HK-2 (cell line): ENCODE measurements around the gene GRID1.
"Not testable (repeated sequence)": the region's sequence is repeated elsewhere in the genome, so short reads cannot be mapped to it uniquely, and the experiment has no call there.

Source experiments
- DNase-seq: peaks from one replicate; pipeline ENCODE4 v3.0.0-alpha.2; 2018; ENCODE audit not compliant: unreplicated experiment

The GRID1 gene

DNA sequence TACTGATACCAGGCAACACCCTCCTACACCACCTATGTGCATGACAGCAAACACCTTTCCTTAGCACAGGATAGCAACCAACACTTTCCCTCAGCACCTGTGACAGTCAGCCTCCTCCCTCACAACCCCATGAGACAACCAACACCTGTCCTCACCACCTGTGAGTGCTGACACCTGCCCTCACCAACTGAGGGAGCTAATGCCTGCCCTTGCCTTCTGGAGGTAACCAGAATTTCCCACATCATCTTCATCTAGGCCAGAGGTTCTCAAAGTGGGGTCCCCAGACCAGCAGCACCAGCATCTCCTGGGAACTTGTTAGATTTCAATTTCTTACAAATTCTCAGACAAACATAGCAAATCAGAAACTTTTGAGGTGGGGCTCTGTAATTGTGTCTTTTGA is 112.5 kb downstream of the GRID1 start:
- no peak for DNase-seq

DNA sequence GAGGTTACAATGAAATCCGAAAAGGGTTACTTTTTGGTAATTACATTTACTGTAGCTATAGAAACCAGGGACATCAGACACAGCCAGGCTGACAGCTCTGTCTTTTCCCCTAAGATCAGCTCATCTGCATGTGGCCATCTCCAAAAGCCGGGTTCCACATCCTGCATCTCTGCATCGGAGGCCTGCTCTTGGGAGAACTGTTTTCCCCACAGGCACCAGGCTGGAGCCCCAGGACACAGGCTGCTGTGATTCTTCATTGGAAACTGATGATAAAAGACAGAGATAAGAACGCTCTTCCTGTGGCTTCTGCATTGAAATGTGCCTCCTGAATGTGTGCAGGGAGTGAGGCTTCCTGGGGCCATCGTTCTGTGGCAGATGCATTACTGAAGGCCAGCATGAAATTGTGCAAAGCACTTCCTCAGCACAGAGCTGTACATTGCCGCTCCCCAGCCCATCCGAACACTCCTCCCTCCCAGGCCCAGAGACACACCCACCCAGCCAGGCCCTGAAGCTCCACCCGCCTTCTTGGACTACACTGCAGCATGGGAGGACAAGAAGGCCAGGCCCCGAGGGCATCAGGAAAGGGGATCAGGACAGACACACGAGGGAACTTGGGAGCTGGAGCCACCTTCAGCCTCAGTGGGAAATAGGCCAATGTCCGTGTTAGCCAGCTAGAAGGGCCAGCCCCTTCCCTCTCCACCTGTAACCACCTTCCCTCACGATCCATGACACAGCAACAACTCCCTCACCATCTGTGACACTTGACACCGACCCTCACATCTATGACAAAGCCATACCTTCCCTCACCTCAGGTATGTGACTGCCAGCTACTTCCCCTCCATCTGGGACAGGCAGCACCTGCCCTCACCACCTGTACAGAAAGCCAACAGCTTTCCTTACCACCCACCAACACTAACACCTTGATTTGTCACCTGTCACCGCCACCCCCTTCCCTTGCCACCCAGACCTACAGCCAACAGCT is 113.2 kb downstream of the GRID1 start:
- no peak for DNase-seq

DNA sequence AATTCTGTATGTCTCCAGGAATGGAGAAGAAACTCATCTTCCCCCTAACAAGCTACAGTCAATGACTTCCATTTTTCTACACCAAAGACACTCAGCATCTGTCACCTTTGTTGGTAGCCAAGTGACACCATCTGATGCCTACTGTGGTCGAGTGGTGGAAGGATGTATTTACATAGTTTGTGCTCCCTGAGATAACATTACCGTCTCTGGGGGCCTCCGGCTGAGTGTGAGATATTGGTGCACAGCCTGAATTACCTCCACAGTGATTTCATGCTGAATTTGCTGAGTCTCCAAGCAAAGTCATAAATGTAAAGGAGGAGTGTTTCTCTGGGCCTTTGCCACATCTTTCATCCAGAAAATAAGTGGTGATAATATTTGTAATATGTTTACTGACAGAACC is 114.0 kb downstream of the GRID1 start:
- DNase-seq = no peak

DNA sequence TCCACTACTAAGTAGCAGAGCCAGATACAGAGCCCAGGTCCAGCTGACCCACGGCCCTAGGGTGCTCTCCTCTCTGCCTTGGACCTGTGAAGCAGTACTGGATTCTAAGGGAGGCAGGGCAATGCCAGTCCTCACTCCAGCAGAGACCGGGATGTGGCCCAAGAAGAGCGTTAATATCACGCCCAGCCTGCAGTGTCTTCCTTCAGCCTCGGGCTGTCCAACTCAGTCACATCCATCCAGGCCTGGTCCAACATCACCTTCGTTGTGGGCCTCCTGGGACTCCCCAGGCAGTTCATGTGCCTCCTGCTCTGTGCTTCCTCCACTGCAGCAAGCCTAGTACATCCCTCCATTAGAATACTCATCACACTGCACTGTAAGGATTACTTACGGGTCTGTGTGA is 114.5 kb downstream of the GRID1 start:
- no peak for DNase-seq

DNA sequence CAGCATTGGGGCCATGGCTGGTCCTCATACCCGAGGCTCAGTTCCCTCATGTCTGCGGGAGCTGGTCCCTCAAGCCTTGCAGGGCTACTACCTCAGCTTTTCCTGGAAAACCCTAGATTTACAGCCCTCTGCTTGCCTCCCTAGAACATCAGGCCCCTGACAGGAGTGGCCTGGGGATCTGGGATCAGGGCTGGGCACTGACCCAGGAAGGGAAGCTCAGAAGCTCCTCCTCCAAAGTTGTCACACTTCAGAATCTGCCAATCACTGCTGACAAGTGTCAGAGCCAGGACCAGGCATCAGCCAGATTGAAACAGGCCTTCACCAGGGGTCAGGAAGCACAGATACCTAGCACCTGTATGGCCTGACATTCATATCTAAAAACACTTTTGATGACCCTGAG is 115.2 kb downstream of the GRID1 start:
- no peak for DNase-seq

DNA sequence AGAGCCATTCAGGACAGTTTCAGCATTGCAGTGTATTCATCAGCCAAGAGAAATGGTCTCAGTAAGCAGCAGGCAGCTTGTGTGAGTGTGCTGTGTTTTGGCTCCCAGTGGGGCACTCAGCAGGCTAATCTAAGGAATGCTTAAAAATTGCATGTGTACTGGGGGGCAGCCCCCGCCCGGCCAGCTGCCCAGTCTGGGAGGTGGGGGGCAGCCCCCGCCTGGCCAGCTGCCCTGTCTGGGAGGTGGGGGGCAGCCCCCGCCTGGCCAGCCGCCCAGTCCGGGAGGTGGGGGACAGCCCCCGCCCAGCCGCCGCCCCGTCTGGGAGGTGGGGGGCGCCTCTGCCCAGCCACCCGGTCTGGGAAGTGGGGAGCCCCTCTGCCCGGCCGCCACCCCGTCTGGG is 116.2 kb downstream of the GRID1 start:
- DNase-seq = no peak

DNA sequence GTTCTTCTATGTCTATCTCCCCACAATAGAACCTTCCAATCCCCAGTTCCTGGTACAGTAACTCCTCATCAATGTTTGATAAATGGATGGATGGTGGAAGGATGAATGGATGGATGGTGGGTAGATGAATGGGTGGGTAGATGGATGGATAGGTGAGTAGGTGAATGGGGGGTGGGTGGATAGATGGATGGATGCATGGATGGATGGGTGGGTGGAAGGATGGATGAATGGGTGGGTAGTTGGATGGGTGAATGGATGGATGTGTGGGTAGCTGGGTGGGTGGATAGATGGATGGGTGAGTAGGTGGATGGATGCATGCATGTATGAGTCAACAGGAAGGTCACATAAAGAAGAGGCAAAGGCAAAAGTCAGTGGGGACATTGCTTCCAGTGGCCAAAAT is 116.8 kb downstream of the GRID1 start:
- no peak for DNase-seq

DNA sequence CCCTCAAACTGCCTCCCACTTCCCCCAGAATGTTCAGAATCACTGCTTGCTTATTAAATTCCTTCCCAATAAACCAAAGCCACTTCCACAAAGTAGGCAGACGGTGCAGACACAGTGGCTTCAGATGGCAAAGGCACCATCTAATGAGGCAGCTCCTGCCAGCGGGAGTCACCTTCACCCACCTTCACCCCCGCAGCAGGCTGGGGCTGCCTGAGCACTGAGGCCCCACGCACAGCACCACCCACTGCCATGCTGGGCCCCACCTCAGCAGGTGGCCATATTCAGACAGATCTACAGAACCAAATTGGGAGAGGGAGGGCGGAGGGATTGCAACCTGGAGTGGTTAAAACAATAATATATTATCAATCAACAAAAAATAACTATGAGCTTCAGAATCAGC is 118.5 kb downstream of the GRID1 start:
- no peak for DNase-seq

DNA sequence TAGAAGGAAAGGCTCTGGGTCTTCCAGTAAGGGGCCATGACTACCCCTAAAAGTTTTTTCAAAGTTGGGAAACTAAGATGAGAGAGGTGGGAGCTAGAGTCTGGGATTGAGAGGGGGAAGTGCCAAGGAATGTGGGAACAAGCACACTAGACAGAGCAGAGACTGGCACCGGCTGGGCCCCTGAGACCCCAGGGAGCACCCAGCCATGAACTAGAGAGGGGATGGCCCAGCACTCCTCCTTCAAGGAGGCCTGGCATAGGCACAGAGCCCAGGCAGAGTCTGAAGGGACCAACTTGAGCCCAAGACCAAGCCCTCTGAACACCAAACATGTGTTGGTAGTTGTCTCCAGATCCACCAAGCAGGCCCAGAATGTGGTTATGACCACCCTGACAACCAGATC is 119.0 kb downstream of the GRID1 start:
- DNase-seq = no peak

DNA sequence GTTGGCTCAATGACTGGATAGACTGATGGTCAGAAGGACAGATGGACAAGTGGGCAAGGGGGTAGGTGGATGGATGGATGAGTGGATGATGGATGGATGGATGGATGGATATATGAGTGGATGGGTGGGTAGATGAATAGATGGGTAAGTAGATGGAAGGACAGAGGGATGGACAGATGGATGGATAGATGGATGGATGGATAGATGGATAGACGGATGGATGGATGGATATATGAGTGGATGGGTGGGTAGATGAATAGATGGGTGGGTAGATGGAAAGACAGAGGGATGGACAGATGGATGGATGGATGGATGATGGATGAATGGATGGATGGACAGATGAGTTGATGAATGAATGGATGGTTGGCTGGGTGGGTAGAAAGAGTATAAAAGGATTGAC is 119.5 kb downstream of the GRID1 start:
- DNase-seq = no peak

DNA sequence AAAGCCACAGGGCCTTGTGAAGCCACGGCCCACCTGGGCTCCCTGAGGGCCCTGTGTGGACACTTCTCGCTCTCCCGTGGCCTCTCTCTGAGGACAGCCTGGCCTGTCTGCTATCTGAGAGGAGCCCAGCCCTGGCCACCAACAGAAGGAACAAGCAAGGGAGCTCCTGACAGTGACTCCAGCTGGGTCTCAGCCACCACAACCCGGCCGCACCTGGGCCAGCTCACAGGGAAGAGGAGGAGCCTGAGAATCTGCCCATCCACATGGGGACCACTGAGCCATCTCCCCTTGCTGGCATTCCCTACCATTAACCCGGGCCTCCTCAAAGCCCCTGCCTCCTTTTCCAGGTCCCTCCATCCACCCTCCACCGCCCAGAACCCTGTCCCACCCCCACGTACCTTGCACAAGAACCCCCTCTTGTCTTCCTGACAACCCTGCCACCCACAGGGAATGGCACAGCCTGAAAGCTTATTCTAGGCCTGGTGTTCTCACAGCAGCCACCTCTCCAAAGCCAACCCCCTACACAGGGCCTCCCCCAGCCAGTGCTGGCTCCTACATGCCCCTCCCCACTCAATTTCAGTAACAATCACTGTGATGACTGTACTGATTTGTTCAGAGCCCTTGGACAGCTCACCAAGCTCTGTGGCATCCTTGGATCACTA is 120.2 kb downstream of the GRID1 start:
- no peak for DNase-seq

DNA sequence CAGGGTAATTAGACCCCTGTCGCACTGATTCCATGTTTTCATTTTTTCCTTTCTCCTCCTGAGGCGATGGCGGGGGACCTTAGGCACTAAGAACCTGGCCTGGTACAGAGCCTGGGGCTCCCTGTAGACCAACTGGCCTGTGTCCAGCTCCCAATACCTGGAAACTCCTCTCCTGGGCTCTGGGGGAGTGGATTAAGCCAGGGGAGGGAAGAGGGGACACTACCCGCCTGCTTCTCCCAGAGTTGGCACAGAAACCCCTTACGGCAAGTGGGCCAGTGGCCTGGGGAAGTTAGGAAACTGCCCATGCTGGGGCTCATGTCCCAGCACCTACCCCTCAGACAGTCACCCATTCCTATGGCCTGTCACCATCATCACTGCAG is 121.6 kb downstream of the GRID1 start:
- no peak for DNase-seq

DNA sequence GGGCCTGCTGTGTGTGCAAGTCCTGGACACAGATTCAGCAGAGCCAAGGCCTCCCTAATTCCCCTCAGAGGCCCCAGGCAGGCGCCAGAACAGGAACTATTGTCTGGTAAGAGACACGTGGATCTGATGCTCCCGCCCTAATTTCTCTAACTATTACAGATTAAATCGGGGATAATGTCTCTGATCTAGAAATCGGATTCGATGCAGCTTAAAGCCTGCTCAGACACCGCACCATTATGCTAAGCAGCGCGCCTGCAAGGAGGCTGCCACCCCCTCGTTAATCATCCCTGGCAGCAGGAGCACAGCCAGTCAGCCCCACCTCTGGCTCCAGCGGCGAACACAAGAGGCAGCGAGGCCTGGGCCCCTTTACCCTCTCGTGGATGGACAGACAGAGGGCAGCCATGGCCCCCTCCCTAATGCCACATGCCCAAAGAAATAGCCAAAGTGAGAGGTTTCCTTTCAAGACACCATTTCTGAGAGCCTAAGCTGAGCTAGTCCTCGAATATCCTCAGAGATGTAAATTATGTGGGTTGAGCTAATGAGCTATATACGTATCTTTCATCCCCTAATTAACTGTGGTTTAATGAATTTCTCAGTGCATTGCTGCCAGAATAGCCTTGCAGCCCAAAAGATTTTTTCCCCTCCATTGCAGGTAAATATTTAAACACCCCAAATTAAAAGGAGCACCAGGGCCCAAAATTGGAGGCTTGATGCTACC is 122.1 kb downstream of the GRID1 start:
- DNase-seq = no peak

DNA sequence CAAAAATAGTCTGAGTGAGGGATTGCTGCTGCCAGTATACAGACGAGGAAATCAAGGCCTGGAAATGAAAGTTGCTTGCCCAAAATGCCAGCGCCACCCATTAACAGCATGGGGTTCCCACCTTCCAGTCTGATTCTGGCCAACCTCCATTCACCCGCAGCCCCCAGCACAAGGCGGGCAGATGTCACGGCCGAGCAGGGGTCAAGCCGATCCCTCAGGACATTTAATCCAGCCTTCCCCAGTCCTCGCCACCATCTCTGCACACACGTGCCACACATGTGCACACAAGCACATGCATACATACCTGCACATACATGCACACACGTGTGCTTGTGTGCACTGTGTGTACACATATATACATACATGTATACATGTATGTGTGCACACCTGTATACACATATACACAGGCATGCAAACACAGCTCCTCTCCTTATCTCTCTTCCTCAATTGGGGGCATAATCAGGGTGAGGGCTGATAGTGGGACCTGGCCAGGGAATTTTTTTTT is 122.9 kb downstream of the GRID1 start:
- DNase-seq = no peak

DNA sequence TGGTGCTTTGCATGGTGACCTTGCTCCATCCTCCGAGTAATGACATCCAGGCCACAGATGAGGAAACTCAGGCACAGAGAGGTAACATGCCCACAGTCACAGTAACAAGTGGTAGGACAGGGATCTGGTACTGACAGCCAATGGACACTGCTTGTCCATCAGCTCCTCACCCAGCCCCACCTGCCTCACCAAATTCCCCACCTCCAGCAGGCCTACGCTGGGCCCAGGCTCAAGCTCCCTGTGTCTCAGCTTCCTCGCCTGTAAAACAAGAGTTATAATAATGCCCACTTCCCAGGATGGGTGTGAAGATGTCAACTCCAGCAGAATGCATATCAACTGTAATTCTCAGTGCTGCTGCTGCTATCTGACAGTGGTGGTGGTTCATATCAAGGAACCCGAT is 123.8 kb downstream of the GRID1 start:
- DNase-seq = no peak

DNA sequence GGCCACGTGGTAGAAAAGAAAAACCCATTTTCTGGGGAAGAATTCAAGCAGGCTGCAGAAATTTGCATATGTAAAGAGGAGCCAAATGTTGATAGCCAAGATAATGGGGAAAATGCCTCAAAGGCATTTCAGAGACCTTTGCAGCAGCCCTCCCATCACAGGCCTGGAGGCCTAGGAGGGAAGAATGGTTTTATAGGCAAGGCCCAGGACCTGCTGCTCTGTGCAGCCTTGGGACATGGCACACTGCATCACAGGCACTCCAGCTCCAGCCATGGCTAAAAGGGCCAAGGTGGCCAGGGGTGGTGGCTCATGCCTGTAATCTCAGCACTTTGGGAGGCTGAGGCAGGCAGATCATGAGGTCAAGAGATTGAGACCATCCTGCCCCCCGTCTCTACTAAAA is 128.5 kb downstream of the GRID1 start:
- DNase-seq = not testable (repeated sequence)

DNA sequence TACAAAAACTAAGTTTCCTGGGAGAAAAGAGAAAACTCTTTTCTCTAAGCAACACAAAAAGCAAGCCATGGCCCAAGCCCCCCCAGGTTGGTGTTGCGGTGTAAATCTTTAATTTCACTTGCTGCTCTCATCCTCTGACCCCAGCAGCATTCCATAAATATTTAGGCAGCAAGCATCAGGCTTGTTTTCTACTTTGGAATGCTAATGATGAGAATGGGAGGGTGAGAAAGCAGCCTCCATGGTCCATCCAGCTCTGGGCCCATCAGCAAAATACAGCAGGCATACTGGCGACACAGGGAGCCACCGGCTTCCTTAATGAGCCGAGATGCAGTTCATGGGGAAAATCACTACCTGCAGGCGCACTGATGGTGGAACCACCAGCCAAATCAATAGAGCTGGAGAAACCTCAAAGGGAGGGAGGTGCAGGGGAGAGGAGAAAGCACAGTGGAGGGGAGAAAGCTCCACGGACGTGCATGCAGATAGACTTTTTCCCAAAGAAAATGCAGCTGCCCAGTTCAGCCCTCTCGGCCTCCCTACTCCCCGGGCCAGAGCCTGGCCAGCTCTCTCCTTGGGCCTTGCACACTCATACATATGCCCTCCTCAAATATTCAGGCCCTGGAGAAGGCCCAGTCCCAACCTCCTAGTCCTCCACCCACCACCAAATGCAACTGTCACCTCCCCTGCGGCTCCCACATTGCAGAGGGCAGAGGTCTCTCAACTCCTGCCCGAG is 131.9 kb downstream of the GRID1 start:
- no peak for DNase-seq

DNA sequence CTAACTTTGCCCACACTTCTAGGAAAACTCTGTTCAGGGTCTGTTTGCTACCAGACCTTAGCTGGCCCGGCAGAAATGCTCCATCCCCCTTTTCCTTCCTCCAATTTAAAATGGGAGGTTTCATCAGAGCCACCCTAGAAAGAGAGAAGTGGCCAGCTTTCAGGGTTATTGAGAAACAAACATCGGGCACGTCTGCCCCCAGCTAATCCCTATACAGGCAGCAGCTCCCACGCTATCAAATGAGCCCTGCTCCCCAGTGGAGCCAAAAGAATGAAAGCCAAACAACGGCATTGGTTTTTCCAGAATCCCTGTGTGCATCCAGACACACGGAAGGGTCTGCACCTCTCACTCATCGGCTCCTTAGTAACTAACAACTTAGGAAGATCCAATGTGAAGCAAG is 132.5 kb downstream of the GRID1 start:
- no peak for DNase-seq

DNA sequence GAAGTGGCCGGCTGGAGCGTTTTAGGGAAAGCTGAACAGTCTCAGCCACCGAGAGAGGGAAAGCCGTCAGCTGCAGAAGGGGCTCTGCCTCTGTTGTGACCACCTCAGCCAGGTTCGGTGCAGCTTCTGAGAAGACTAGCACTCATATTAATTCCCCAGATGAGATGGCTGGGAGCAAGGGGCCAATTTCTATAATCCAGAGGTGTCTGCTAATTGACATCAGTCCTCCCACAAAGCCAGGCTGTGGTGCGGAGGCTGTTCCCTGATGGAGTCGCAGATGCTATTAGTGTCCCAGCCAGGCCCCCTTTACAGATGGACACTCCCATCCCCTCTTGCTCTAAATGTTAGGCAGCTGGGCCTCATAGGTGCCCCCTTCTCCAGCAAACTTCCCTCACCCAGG is 133.5 kb downstream of the GRID1 start:
- no peak for DNase-seq

DNA sequence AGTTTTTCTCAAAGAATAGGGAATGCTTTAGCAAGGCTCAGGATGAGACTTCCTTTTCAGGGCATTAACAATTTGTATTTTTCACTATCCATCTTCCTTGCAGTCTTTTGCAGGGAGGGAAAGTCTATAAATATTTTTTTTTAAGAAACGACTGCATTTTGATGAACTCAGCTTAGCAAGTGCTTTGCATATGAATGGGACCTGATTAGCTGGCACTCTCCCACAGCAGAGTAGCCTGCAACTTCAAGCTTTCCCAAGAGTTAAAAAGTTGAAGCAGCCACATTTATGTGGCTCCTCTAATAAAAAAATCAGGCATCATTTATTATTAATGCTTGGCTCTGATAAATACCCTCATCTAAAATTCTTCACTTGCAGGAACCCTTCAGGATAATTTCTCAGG is 134.0 kb downstream of the GRID1 start:
- no peak for DNase-seq

DNA sequence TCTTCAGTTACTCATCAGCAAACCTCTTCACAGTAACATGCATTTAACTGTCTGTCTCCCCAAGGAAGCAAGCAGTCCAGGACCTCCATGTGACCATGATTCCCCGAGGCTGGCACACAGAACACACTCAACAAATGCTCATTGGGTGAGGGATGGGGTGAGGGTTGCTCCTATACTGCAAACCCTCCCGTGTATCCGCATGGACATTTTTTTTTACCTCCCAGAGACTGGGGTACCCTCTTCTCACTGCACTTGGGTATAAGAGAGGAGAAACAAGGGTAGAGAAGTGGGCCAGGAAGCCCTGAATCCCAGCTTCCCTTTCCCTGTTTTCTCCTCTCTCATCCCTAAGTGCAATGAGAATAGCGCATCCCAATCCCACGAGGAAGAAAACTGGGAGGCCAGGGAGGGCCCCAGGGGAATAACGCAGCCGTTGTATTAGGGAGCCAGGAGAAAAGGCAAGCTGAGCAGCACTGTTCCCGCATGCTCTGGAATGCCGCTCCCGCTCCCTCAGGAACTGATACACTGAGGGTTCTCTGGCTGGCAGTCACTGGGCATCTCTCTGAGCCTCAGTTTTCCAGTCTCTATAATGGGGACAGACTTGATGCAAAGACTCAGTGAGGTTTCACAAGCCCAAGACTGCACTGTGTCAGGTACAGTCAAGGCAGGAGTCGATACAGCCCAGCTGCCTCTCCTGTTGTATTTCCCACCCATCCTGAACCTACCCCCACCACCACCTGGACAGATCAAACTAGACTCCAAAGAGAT is 134.6 kb downstream of the GRID1 start:
- DNase-seq = no peak
